Lower lobe of right lung (tissue), 2 donors: Measurements from ENCODE around the gene HIVEP2. TPM values are rescaled to one million over a fixed set of nuclear protein-coding genes. Genes with fewer than 3 reads are reported as not detected.
A peak's percentile ranks its signal among the peaks of the same experiment; 100 is the strongest.
"Not testable (repeated sequence)": the region's sequence is repeated elsewhere in the genome, so short reads cannot be mapped to it uniquely, and the experiment has no call there.

Experiments
- ATAC-seq, 2 donors: fragments of 200-7000 bp; cut with Tn5 transposase; one replicate each; pipeline ENCODE4 v1.9.1; 2020 to 2022; ENCODE audit warnings: mild to moderate bottlenecking in 2 of 2, moderate library complexity in 2 of 2
- DNase-seq: peaks from one replicate; pipeline ENCODE4 v3.0.0-alpha.2; 2020
- H3K27ac ChIP-seq: fragments of 200-600 bp; one replicate; pipeline ENCODE4 v1.8.0; 2022
- H3K27me3 ChIP-seq: fragments of 200-600 bp; one replicate; pipeline ENCODE4 v1.8.0; 2022; ENCODE audit warnings: low read depth
- H3K36me3 ChIP-seq: fragments of 200-600 bp; one replicate; pipeline ENCODE4 v1.8.0; 2022; ENCODE audit warnings: mild to moderate bottlenecking
- H3K4me1 ChIP-seq: fragments of 200-600 bp; one replicate; pipeline ENCODE4 v1.8.0; 2022
- H3K4me3 ChIP-seq: fragments of 200-600 bp; one replicate; pipeline ENCODE4 v1.8.0; 2022; ENCODE audit warnings: mild to moderate bottlenecking
- H3K9me3 ChIP-seq: fragments of 200-600 bp; one replicate; pipeline ENCODE4 v1.8.0; 2022
- intact Hi-C: fragments of 100-400 bp; cut with DNase I; formaldehyde crosslinking; loops from one replicate; pipeline ENCODE4 v1.11.0; 2022
- total RNA-seq: library from RNA; stranded (reverse); fragmentation: NEBNext Ultra II Directional; extraction: Animal tissue kit (Norgen Biotek cat#: 25700); gene quantifications from one replicate; pipeline ENCODE4 v1.2.1, GENCODE V29; 2021
- TF ChIP-seq, protein P1 (sequence below): fragments of 200-600 bp; IDR thresholded peaks from one replicate; pipeline ENCODE4 v1.8.0; 2022; ENCODE audit warnings: antibody characterized with exemption, mild to moderate bottlenecking
- donor health status: DM: no; HTN: yes; CAD: no; lungs with severe emphysema.

The HIVEP2 gene
- total RNA-seq, 1 donor from 2014 or later: 13.1 TPM

DNA sequence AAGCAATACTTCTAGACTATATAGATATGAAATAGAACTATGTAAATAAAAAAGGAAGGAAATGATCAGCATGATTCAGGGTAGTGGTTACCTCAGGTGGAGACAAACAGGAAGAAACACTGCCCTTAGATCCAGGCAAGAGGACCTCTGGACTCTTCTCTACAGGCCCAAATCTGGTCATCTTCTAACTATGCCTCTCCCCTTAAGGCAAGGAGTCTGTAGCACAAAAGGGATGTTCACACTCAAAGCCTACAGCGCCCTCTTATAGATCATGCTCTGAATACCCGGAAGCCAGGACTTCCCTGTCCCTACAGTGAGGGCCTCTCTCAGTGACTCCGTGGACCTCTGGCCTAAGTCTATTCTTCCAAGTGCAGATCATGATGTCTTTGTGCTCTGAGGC is 30.4 kb upstream of the HIVEP2 start:
- DNase-seq: no peak
- TF ChIP-seq, protein P1, sequence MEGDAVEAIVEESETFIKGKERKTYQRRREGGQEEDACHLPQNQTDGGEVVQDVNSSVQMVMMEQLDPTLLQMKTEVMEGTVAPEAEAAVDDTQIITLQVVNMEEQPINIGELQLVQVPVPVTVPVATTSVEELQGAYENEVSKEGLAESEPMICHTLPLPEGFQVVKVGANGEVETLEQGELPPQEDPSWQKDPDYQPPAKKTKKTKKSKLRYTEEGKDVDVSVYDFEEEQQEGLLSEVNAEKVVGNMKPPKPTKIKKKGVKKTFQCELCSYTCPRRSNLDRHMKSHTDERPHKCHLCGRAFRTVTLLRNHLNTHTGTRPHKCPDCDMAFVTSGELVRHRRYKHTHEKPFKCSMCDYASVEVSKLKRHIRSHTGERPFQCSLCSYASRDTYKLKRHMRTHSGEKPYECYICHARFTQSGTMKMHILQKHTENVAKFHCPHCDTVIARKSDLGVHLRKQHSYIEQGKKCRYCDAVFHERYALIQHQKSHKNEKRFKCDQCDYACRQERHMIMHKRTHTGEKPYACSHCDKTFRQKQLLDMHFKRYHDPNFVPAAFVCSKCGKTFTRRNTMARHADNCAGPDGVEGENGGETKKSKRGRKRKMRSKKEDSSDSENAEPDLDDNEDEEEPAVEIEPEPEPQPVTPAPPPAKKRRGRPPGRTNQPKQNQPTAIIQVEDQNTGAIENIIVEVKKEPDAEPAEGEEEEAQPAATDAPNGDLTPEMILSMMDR: no peak
- no peak overlapping the region for H3K27ac ChIP-seq
- H3K9me3 ChIP-seq: no peaks in the 10 kb centered on the region
- intact Hi-C loops: no loop called here
- H3K4me3 ChIP-seq: no peak overlapping the region
- H3K4me1 ChIP-seq: no peaks in the 10 kb centered on the region
- H3K36me3 ChIP-seq: no peaks in the 10 kb centered on the region
- no peaks in the 10 kb centered on the region for H3K27me3 ChIP-seq
- peak; percentile 28 to 61 for ATAC-seq

GRCh38 chr6:142970941-142971340 is 26.0 kb upstream of the HIVEP2 start:
- H3K36me3 ChIP-seq, ATAC-seq, H3K9me3 ChIP-seq, intact Hi-C loops, H3K4me3 ChIP-seq, H3K27ac ChIP-seq, DNase-seq, H3K4me1 ChIP-seq, H3K27me3 ChIP-seq: not testable (repeated sequence)

GRCh38 chr6:142968601-142969000 is 23.6 kb upstream of the HIVEP2 start:
- no peak overlapping the region for H3K4me3 ChIP-seq
- no peaks in the 10 kb centered on the region for H3K27me3 ChIP-seq
- H3K36me3 ChIP-seq: no peaks in the 10 kb centered on the region
- DNase-seq (no peak), ATAC-seq (no peak)
- no peaks in the 10 kb centered on the region for H3K9me3 ChIP-seq
- H3K27ac ChIP-seq: no peak overlapping the region
- TF ChIP-seq, protein P1: no peak
- no peaks in the 10 kb centered on the region for H3K4me1 ChIP-seq
- intact Hi-C loops: no loop called here

- no peak for ATAC-seq
- DNase-seq: no peak
- H3K36me3 ChIP-seq: no peaks in the 10 kb centered on the region
- no peak overlapping the region for H3K27ac ChIP-seq
- no peaks in the 10 kb centered on the region for H3K4me1 ChIP-seq
- intact Hi-C loops: no loop called here
- no peak overlapping the region for H3K4me3 ChIP-seq
- H3K27me3 ChIP-seq: no peaks in the 10 kb centered on the region
- TF ChIP-seq, protein P1: no peak
- H3K9me3 ChIP-seq: no peaks in the 10 kb centered on the region
Measured at GRCh38 chr6:142966294-142966693, 21.3 kb upstream of the HIVEP2 start.

DNA sequence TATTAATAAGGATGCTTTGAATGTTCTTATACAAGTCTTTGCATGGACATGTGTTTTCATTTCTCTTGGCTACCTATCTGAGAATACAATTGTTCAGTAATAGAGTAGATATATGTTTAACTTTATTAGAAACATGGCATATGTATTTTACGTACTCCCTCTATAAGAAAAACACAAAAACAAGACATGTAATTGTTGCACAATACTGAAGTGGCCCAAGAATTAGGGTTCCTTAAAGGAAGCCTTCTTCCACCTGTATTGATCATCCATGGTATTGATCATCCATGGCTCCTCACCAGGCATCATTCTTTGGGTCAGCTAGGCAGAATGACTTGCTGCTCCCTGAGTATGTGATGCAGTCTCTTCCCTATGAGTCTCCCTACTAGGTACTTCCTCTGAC is 20.2 kb upstream of the HIVEP2 start:
- H3K4me1 ChIP-seq: no peaks in the 10 kb centered on the region
- no peaks in the 10 kb centered on the region for H3K36me3 ChIP-seq
- DNase-seq (no peak), ATAC-seq (no peak)
- TF ChIP-seq, protein P1: no peak
- H3K4me3 ChIP-seq: no peak overlapping the region
- no peaks in the 10 kb centered on the region for H3K9me3 ChIP-seq
- intact Hi-C loops: no loop called here
- no peak overlapping the region for H3K27ac ChIP-seq
- no peaks in the 10 kb centered on the region for H3K27me3 ChIP-seq

GRCh38 chr6:142960098-142960497 is 15.1 kb upstream of the HIVEP2 start:
- Histone ChIP-seq H3K9me3 (no peaks in the 10 kb centered on the region), H3K4me1 (no peaks in the 10 kb centered on the region), H3K4me3 (no peak overlapping the region), H3K27me3 (no peaks in the 10 kb centered on the region), H3K27ac (no peak overlapping the region), H3K36me3 (no peaks in the 10 kb centered on the region)
- ATAC-seq (no peak), DNase-seq (no peak)
- intact Hi-C loops: no loop called here
- TF ChIP-seq, protein P1: no peak
